Prostate gland (tissue), 2 donors: ENCODE measurements around the gene RECQL5.

Experiments used
- CTCF ChIP-seq, 4 experiments: fragments of 200-600 bp in 2 of 4; fragments of 450-650 bp in 2 of 4; sonication (generic) in 2 of 4; IDR thresholded peaks; 1 replicate in 3 of 4; 2 replicates in 1 of 4; pipeline ENCODE4 v1.5.1; 2016 to 2019; ENCODE audit warnings: antibody characterized with exemption in 4 of 4, mild to moderate bottlenecking in 2 of 4, moderate library complexity in 2 of 4
- POLR2A ChIP-seq: fragments of 450-650 bp; IDR thresholded peaks from one replicate; pipeline ENCODE4 v1.6.1; 2016; ENCODE audit warnings: antibody characterized with exemption, mild to moderate bottlenecking
- POLR2AphosphoS5 ChIP-seq: sonication (generic); formaldehyde crosslinking; IDR thresholded peaks from one replicate; pipeline ENCODE4 v1.6.1; 2017; ENCODE audit warnings: antibody characterized with exemption

GRCh38 chr17:75638893-75639292, 28.1 kb downstream of the RECQL5 start:
- no peak for TF ChIP-seq CTCF (IDR thresholded peaks at IDR 0.05)
- no peak for TF ChIP-seq POLR2A
- TF ChIP-seq POLR2AphosphoS5, result no peak
